ENCODE data around the gene GLG1.
"Not testable (repeated sequence)": the region's sequence is repeated elsewhere in the genome, so short reads cannot be mapped to it uniquely, and the experiment has no call there.

DNA sequence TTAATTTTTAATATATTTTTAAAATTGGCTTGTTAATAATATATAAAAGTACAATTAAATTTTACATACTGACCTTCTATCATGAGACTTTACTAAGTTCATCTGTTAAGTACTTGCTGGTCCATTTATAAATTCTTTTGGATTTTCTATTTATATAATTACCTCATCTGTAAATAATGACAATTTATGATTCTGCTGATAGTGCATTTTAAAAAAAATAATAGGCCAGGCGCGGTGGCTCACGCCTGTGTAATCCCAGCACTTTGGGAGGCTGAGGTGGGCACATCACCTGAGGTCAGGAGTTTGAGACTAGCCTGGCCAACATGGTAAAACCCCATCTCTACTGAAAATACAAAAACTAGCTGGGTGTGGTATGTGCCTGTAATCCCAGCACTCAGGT lies 83.2 kb downstream of the GLG1 start:
- not testable (repeated sequence) for TF ChIP-seq CTCF, POLR2A (IDR thresholded peaks at IDR 0.05)

All from Peyer's patch (tissue), 4 donors.